WTC11 (cell line): Measurements from ENCODE around the gene PXK. TPM values are rescaled to one million over a fixed set of nuclear protein-coding genes. Genes with fewer than 3 reads are reported as not detected.
A peak's percentile ranks its signal among the peaks of the same experiment; 100 is the strongest.

Experiments used
- ATAC-seq: fragments of 200-7000 bp; cut with Tn5 transposase; 2 replicates; pipeline ENCODE4 v1.10.0; 2021; ENCODE audit warnings: mild to moderate bottlenecking, moderate library complexity
- CTCF ChIA-PET: fragments of 300-600 bp; sonication (Branson Sonifier 250); formaldehyde crosslinking; loops from one replicate; lab custom pipeline; 2021; ENCODE audit warnings: antibody characterized with exemption; lab: Charles Lee
- POLR2A ChIA-PET: fragments of 350-600 bp; sonication (Branson Sonifier 250); formaldehyde crosslinking; loops from one replicate; lab custom pipeline; 2021; ENCODE audit warnings: antibody characterized with exemption; lab: Charles Lee
- DNase-seq: peaks from one replicate; pipeline ENCODE4 v3.0.0; 2021; ENCODE audit warnings: low spot score
- H3K27ac Mint-ChIP-seq: 2 replicates; pipeline ENCODE4 v1.8.0; 2021; ENCODE audit warnings: mixed read lengths
- H3K27me3 Mint-ChIP-seq: 2 replicates; pipeline ENCODE4 v1.8.0; 2021; ENCODE audit warnings: low read depth, mild to moderate bottlenecking, moderate library complexity, mixed read lengths
- H3K36me3 Mint-ChIP-seq: 2 replicates; pipeline ENCODE4 v1.8.0; 2021; ENCODE audit warnings: mixed read lengths
- H3K4me1 Mint-ChIP-seq: 2 replicates; pipeline ENCODE4 v1.8.0; 2022; ENCODE audit warnings: mixed read lengths
- H3K4me3 Mint-ChIP-seq: 2 replicates; pipeline ENCODE4 v1.8.0; 2021; ENCODE audit warnings: mild to moderate bottlenecking, moderate library complexity, mixed read lengths
- H3K9me3 Mint-ChIP-seq: 2 replicates; pipeline ENCODE4 v1.8.0; 2021; ENCODE audit warnings: mixed read lengths
- ATF2 ChIP-seq: sonication (generic); formaldehyde crosslinking; IDR thresholded peaks from 2 replicates; pipeline ENCODE4 v1.8.1; 2022; ENCODE audit warnings: low read depth, missing genetic modification reagents, borderline replicate concordance
- CREM ChIP-seq: sonication (generic); formaldehyde crosslinking; IDR thresholded peaks from 2 replicates; pipeline ENCODE4 v1.8.1; 2022; ENCODE audit warnings: mild to moderate bottlenecking, missing genetic modification reagents, moderate library complexity
- HMGA2 ChIP-seq: fragments of 250-450 bp; sonication (Bioruptor Pico); IDR thresholded peaks from 2 replicates; pipeline ENCODE4 v1.4.0; 2021; ENCODE audit warnings: mild to moderate bottlenecking, moderate library complexity
- JUN ChIP-seq: sonication (generic); formaldehyde crosslinking; IDR thresholded peaks from 2 replicates; pipeline ENCODE4 v1.8.0; 2023; ENCODE audit warnings: mild to moderate bottlenecking, missing genetic modification reagents
- NFE2L1 ChIP-seq: sonication (generic); formaldehyde crosslinking; IDR thresholded peaks from 2 replicates; pipeline ENCODE4 v1.8.1; 2023; ENCODE audit warnings: missing genetic modification reagents
- NFYB ChIP-seq: sonication (generic); formaldehyde crosslinking; conservative IDR thresholded peaks from 2 replicates; pipeline ENCODE4 v1.8.0; 2022; ENCODE audit warnings: low read depth, missing genetic modification reagents
- SMAD3 ChIP-seq: sonication (generic); formaldehyde crosslinking; IDR thresholded peaks from 2 replicates; pipeline ENCODE4 v1.8.0; 2022; ENCODE audit warnings: missing genetic modification reagents, mild to moderate bottlenecking, borderline replicate concordance
- USF2 ChIP-seq: sonication (generic); formaldehyde crosslinking; IDR thresholded peaks from 2 replicates; pipeline ENCODE4 v1.8.1; 2023; ENCODE audit warnings: mild to moderate bottlenecking, missing genetic modification reagents, moderate library complexity
- ZNF138 ChIP-seq: sonication (generic); formaldehyde crosslinking; conservative IDR thresholded peaks from 2 replicates; pipeline ENCODE4 v1.8.1; 2022; ENCODE audit warnings: mild to moderate bottlenecking, moderate library complexity, missing genetic modification reagents
- ZNF396 ChIP-seq: fragments of 250-450 bp; sonication (Bioruptor Pico); IDR thresholded peaks from 2 replicates; pipeline ENCODE4 v1.8.0; 2021; ENCODE audit warnings: mild to moderate bottlenecking, moderate library complexity, borderline replicate concordance
- ZNF423 ChIP-seq: fragments of 250-450 bp; sonication (Bioruptor Pico); IDR thresholded peaks from 2 replicates; pipeline ENCODE4 v2.1.2; 2022; ENCODE audit warnings: mild to moderate bottlenecking, moderate library complexity
- total RNA-seq: library from RNA; stranded (reverse); gene quantifications from 3 replicates; pipeline ENCODE4 v1.2.3, GENCODE V29; 2021
- TF ChIP-seq, protein P1 (sequence below): fragments of 250-450 bp; sonication (Bioruptor Pico); conservative IDR thresholded peaks from 2 replicates; pipeline ENCODE4 v1.9.0; 2021; ENCODE audit warnings: mild to moderate bottlenecking
- TF ChIP-seq, protein P2 (sequence below): sonication (generic); formaldehyde crosslinking; IDR thresholded peaks from 2 replicates; pipeline ENCODE4 v1.8.0; 2022; ENCODE audit warnings: mild to moderate bottlenecking, missing genetic modification reagents

PXK gene
- total RNA-seq, 1 experiment from 2014 or later = 9.4 TPM

DNA sequence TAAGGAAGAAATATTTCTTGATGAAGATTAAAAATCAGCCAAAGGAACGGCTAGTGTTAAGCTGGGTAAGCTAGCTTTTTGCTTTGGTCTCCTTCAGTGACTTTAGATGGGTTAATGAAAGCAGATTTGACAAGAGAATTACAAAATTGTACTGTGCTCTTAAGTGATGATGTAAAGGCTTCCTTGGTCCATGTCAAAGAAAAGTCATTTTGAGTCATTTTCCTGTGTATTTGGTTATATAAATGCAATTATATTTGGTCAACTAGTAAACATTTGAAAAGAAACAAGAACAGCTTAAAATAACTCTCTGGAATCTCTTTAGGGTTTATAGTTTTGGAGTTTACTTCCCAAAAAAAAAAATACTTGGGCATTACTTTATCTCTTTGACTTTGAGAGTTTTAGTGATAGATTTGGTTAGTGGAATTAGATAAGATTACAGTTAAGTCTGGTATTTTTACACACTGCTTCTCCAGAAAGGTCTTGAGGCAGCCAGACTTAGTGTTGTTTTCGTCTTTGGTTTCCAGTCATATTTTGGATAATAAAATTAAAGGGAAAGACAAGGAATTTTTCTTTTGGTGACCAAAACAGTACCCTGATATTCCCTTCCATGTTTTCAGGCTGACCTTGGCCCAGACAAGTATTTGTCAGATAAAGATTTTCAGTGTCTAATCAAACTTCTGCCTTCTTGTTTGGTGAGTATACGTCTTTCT is 58.6 kb downstream of the PXK start:
- Mint-ChIP-seq H3K4me1 (peaks cover 56% of the 10 kb centered on the region), H3K27me3 (no peaks in the 10 kb centered on the region), H3K9me3 (no peaks in the 10 kb centered on the region), H3K27ac (peak overlapping the region; percentile 5; the same call in 1 of the 2 replicates), H3K4me3 (no peak overlapping the region), H3K36me3 (no peaks in the 10 kb centered on the region)
- no peak for DNase-seq
- ChIA-PET POLR2A (no interaction called here), CTCF (no interaction called here)
- ATAC-seq = no peak
- TF ChIP-seq ATF2 = no peak
- no peak for TF ChIP-seq JUN (CRISPR knock-in tag)
- TF ChIP-seq USF2 = no peak
- no peak for TF ChIP-seq SMAD3

DNA sequence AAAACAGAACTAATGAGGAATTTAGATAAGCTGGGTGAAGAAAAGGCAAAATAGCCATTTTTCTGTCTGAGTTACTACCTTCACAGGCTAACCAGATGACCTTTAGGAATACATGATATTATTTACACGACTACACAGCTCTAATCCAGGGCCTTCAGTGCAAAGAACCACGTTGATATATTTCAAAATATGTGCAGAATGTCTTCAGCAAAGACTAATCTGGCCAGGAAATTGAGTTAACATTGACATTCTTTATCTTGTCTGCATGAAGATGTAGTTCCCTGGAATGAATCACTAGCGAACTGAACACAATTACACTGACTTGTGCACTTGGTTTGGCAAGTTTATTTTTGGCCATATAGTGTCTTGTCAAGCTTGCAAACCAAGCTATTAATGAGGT is 59.5 kb downstream of the PXK start:
- Mint-ChIP-seq H3K36me3 (no peaks in the 10 kb centered on the region), H3K27me3 (no peaks in the 10 kb centered on the region), H3K9me3 (no peaks in the 10 kb centered on the region), H3K27ac (no peak overlapping the region), H3K4me1 (peaks cover 49% of the 10 kb centered on the region), H3K4me3 (no peak overlapping the region)
- ATAC-seq = no peak
- POLR2A ChIA-PET = no interaction called here
- no peak for TF ChIP-seq ATF2
- no peak for TF ChIP-seq NFYB (CRISPR knock-in tag)
- TF ChIP-seq, protein P1, sequence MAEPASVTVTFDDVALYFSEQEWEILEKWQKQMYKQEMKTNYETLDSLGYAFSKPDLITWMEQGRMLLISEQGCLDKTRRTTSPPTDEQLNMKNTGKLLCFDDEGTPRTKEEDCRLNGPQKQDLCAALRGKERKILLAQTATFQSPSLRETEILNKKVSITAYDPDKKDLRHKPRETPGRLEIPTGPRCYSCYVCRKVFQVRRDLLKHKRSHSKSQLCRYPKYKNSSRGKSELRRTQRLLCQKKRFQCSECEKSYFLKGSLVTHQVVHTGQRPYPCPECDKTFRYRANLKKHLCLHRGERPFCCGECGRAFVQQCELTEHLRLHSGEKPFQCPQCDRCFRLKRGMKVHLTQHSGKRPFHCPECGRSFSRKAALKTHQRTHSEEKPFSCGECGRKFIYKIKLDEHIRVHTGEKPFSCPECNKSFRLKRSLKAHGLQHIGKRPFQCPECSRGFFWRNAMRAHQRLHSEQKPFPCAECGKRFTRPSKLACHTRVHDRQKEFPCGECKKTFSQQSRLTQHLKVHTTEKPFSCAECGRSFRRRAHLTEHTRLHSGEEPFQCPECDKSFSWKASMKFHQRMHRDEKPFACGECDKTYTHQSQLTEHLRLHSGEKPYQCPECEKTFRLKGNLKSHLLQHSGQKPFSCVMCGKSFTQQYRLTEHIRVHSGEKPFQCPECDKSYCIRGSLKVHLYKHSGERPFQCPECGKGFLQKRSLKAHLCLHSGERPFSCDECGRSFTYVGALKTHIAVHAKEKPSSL (CRISPR knock-in tag) = no peak
- no peak for TF ChIP-seq CREM (CRISPR knock-in tag)
- TF ChIP-seq, protein P2, sequence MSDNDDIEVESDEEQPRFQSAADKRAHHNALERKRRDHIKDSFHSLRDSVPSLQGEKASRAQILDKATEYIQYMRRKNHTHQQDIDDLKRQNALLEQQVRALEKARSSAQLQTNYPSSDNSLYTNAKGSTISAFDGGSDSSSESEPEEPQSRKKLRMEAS (CRISPR knock-in tag) = no peak
- no peak for TF ChIP-seq ZNF396 (CRISPR knock-in tag)
- TF ChIP-seq NFE2L1 = no peak
- CTCF ChIA-PET = interaction anchor here (0.6 to 1.3 kb wide), 2 partner anchors 86 to 140 kb away, joined by 3 to 4 read pairs; partner anchors contain the start of genes HTD2 and RPP14
- DNase-seq = no peak

GRCh38 chr3:58394339-58394738 is 61.6 kb downstream of the PXK start:
- Mint-ChIP-seq H3K4me3 (peak overlapping the region; percentile 4; the same call in 1 of the 2 replicates), H3K9me3 (no peaks in the 10 kb centered on the region), H3K36me3 (no peaks in the 10 kb centered on the region), H3K27me3 (no peaks in the 10 kb centered on the region), H3K4me1 (peaks cover 30% of the 10 kb centered on the region), H3K27ac (peak overlapping the region; percentile 73)
- POLR2A ChIA-PET = no interaction called here
- TF ChIP-seq ZNF138 (CRISPR knock-in tag) = no peak
- no peak for TF ChIP-seq ZNF423 (CRISPR knock-in tag)
- TF ChIP-seq HMGA2 = no peak
- ATAC-seq (0 out of 2 replicates have a peak, but pooled peaks have one; percentile 18), DNase-seq (no peak)
- CTCF ChIA-PET = interaction anchor here (0.7 to 1.7 kb wide), 6 partner anchors 8 to 206 kb away, joined by 3 to 7 read pairs (median 4); partner anchors contain the start of genes HTD2 and RPP14
